Mucosa of stomach (tissue), 1 donor: ENCODE measurements around the gene TSEN54.

Experiments used
- H3K27me3 ChIP-seq: one replicate; pipeline ENCODE4 v1.7.0; 2013; ENCODE audit warnings: mild to moderate bottlenecking, low read length; ENCODE audit not compliant: control insufficient read depth, insufficient read depth
- H3K36me3 ChIP-seq: one replicate; pipeline ENCODE4 v1.7.0; 2013; ENCODE audit warnings: low read length; ENCODE audit not compliant: control insufficient read depth, insufficient read depth
- H3K4me1 ChIP-seq: one replicate; pipeline ENCODE4 v1.7.0; 2013; ENCODE audit warnings: mild to moderate bottlenecking, low read length; ENCODE audit not compliant: control insufficient read depth, insufficient read depth
- H3K4me3 ChIP-seq: one replicate; pipeline ENCODE4 v1.7.0; 2013; ENCODE audit warnings: low read length
- H3K9ac ChIP-seq: one replicate; pipeline ENCODE4 v1.7.0; 2013; ENCODE audit warnings: mild to moderate bottlenecking, low read length, moderate library complexity
- H3K9me3 ChIP-seq: one replicate; pipeline ENCODE4 v1.7.0; 2013; ENCODE audit warnings: mild to moderate bottlenecking, low read length, moderate library complexity; ENCODE audit not compliant: control insufficient read depth
- donor health status: Pancreatic carcinoma.

TSEN54 gene

GRCh38 chr17:75546181-75546580, 29.9 kb downstream of the TSEN54 start:
- no peaks in the 10 kb centered on the region for H3K27me3 ChIP-seq
- no peak overlapping the region for H3K4me3 ChIP-seq
- no peaks in the 10 kb centered on the region for H3K9me3 ChIP-seq
- peaks cover 92% of the 10 kb centered on the region for H3K4me1 ChIP-seq
- H3K9ac ChIP-seq, result no peak overlapping the region
- H3K36me3 ChIP-seq, result peaks cover 7% of the 10 kb centered on the region

GRCh38 chr17:75547091-75547490, 30.8 kb downstream of the TSEN54 start:
- H3K4me1 ChIP-seq, result peaks cover 90% of the 10 kb centered on the region
- peaks cover 7% of the 10 kb centered on the region for H3K36me3 ChIP-seq
- H3K9me3 ChIP-seq, result no peaks in the 10 kb centered on the region
- no peaks in the 10 kb centered on the region for H3K27me3 ChIP-seq
- H3K9ac ChIP-seq, result no peak overlapping the region
- H3K4me3 ChIP-seq, result no peak overlapping the region

GRCh38 chr17:75548813-75549212, 32.5 kb downstream of the TSEN54 start:
- Histone ChIP-seq H3K36me3 (peaks cover 7% of the 10 kb centered on the region), H3K4me3 (no peak overlapping the region), H3K9ac (peak overlapping the region; percentile 24), H3K9me3 (no peaks in the 10 kb centered on the region), H3K4me1 (peaks cover 79% of the 10 kb centered on the region), H3K27me3 (no peaks in the 10 kb centered on the region)

DNA sequence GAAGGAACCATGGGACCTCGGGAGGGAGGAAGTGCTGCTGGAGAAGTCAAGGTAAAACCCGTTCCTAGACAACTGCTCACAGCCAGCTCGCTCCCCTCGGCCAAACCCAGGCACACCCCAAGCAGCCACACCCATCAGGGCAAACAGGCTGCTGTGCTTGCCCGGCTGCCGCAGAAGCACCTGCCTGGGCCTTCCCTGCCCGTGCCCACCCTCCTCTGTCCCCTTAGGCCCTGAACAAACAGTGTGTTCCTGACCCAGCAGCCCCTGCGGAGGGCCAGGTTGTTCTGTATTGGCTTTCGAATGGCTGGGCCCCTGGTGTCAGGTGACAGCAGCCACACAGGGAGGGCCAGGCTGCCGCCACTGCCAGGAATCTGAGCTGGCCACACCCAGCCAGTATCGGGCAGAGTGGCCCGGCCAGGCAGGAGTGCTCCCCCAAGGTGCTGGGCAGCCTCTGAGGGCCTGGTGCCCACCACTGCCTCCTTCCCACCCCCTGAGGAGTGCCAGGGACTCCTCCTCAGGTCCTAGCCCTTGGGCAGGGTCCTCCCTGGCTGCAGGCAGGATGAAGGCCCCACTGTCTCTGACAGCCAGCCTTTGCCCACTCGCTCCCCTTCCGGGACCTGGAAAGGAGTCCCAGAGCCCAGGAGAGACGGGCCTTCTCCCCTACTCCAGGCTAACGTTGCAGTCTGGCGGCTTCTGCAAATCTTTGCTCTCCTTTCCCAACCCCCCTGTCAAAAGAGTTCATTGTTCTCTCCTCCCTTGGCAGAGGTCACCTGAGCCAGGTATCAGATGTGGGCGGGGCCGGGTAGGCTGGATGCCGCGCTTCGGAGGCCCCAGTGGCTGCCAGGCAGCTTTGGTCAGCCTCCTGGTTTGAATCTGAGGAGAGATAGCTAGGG, 33.2 kb downstream of the TSEN54 start:
- peak overlapping the region; percentile 92 for H3K9ac ChIP-seq
- peaks cover 7% of the 10 kb centered on the region for H3K36me3 ChIP-seq
- no peaks in the 10 kb centered on the region for H3K9me3 ChIP-seq
- H3K27me3 ChIP-seq, result no peaks in the 10 kb centered on the region
- peaks cover 72% of the 10 kb centered on the region for H3K4me1 ChIP-seq
- peak overlapping the region; percentile 50 for H3K4me3 ChIP-seq

- no peaks in the 10 kb centered on the region for H3K9me3 ChIP-seq
- H3K36me3 ChIP-seq, result peaks cover 7% of the 10 kb centered on the region
- H3K9ac ChIP-seq, result peak overlapping the region; percentile 92
- peaks cover 67% of the 10 kb centered on the region for H3K4me1 ChIP-seq
- H3K4me3 ChIP-seq, result peak overlapping the region; percentile 50
- H3K27me3 ChIP-seq, result no peaks in the 10 kb centered on the region
Measured at GRCh38 chr17:75550139-75550465, 33.8 kb downstream of the TSEN54 start.

DNA sequence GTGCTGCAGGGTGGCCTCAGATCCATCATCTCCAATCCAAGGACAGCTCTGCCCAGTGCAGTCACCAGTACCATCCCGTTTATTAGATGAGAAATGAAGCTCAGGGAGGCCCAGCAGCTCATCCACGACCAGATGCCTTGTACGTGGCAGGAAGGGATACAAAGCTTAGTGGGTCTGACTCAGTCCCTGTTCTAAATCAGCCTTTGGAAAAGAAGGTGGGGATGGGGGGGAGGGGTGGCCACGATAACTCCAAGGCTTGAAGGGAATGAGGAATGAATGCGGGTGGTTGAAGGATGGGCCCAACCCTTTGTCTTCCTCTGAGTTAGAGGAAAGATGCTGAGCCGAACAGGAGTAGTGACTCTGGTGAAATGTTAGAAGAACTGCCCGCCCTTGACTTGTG, 34.9 kb downstream of the TSEN54 start:
- Histone ChIP-seq H3K9ac (peak overlapping the region; percentile 43), H3K27me3 (no peaks in the 10 kb centered on the region), H3K4me3 (no peak overlapping the region), H3K36me3 (peaks cover 7% of the 10 kb centered on the region), H3K4me1 (peaks cover 67% of the 10 kb centered on the region), H3K9me3 (no peaks in the 10 kb centered on the region)

DNA sequence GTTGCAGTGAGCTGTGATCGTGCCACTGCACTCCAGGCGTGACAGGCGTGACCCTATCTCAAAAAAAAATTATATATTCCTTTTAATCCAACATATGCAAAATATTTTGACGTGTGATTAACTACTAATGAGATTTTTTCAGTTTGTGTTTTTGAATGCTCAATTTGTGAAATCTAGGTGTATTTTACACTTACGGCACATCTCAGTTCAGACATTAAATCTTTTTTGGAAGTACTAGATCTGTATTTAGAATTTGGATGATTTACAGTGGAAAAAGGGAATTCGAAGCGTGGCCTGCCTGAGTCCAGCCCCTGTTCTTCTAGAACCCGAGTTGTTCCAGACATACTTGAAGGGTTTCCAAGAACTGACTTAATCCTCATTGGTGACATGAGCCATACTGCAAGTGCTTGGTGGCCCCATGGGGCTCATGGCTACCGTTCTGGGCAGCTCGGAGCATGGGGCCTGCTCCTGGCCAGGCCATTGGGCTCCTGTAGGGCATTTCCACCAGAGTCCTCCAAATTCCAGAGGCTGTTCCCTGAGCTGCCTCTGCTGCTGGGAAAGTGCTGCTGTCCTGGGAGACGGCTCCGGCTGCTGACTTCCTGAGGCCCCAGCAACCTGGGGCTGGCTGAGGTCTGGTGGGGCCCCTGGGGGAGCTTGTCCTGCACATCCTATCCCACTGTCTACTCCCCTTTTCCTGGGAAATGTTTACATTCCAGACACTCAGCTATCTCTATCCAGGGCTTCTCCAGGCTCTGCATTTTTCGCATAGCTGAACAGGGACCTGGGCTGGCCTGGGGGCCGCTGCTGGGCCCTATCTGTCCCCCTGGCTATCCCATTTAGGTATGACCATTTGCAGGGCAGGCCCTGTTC, 36.3 kb downstream of the TSEN54 start:
- no peak overlapping the region for H3K4me3 ChIP-seq
- H3K36me3 ChIP-seq, result peaks cover under 1% of the 10 kb centered on the region
- H3K9me3 ChIP-seq, result no peaks in the 10 kb centered on the region
- peaks cover 70% of the 10 kb centered on the region for H3K4me1 ChIP-seq
- H3K9ac ChIP-seq, result no peak overlapping the region
- no peaks in the 10 kb centered on the region for H3K27me3 ChIP-seq

DNA sequence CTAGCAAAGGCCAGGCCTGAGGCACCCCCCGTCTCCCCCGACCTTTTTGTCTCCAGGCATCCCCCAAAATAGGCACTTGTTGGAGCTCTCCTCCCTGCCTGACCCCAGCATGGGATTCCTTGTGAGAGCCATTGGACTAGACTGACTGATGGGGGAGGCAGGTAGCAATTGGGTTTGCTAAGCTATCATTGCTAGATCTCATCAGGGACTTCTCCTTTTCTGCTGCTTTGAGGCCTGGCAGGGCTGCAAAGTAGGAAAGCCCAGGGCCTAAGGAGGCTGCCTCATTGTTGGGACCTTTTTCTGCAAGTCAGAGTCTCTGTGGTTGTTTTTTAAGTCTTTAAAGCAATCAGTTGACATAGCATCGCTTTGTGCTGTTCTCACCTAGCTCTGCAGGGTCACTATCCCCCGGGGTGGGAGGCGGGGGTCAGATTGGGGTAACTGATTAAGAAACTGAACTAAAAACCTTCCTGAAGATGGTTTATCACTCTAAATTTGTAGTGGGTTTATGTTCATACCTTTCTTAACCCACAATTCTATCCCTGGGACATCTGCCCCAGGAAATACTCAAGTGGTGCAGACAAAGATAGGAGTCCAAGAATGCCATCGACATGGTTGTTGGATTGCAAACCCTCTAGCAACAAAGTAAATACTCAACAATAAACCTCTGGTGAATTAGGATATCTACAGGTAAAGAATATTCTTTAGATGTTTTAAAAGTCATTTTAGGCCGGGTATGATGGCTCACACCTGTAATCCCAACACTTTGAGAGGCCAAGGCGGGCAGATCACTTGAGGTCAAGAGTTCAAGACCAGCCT, 37.2 kb downstream of the TSEN54 start:
- peaks cover 72% of the 10 kb centered on the region for H3K4me1 ChIP-seq
- H3K27me3 ChIP-seq, result no peaks in the 10 kb centered on the region
- no peak overlapping the region for H3K9ac ChIP-seq
- H3K4me3 ChIP-seq, result no peak overlapping the region
- peaks cover 9% of the 10 kb centered on the region for H3K36me3 ChIP-seq
- H3K9me3 ChIP-seq, result no peaks in the 10 kb centered on the region

DNA sequence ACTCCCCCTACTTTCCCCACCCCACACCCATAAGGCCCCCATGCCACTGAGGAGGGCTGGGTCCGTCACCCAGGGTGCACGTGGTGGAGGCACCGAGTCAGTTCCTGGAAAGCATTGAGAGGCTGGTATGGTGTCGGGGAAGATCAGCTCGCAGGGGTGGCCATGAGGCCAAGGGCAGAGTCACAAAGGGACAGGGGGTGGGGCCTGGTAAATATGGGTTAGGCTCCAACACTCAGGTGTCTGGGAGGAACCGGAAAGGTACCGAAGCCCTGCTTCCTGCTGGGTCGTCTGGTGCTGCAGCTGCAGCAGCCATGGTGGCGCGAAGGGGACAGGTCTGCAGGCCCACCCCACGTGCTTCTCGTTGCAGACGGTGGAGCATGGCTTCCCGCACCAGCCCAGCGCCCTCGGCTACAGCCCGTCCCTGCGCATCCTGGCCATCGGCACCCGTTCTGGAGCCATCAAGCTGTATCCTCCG, 39.4 kb downstream of the TSEN54 start:
- Histone ChIP-seq H3K4me1 (peaks cover 63% of the 10 kb centered on the region), H3K9ac (peak overlapping the region; percentile 45), H3K9me3 (no peaks in the 10 kb centered on the region), H3K4me3 (no peak overlapping the region), H3K36me3 (peaks cover 21% of the 10 kb centered on the region), H3K27me3 (no peaks in the 10 kb centered on the region)

GRCh38 chr17:75557075-75557851, 40.9 kb downstream of the TSEN54 start:
- Histone ChIP-seq H3K9me3 (no peaks in the 10 kb centered on the region), H3K36me3 (peaks cover 21% of the 10 kb centered on the region), H3K4me1 (peaks cover 52% of the 10 kb centered on the region), H3K9ac (peak overlapping the region; percentile 59), H3K4me3 (peak overlapping the region; percentile 17), H3K27me3 (no peaks in the 10 kb centered on the region)
